Endodermal cell (in vitro differentiated cells): ENCODE results near the gene ZBTB39. TPM values are rescaled to one million over a fixed set of nuclear protein-coding genes. Genes with fewer than 3 reads are reported as not detected.

Source experiments
- DNase-seq: peaks from one replicate; pipeline ENCODE4 v3.0.0-alpha.2; 2017
- H3K27ac ChIP-seq: 2 replicates; pipeline ENCODE4 v1.5.1; 2013; ENCODE audit warnings: mild to moderate bottlenecking, low read depth, low read length, moderate library complexity
- H3K27me3 ChIP-seq: 2 replicates; pipeline ENCODE4 v1.6.1; 2013; ENCODE audit warnings: mild to moderate bottlenecking, low read length, moderate library complexity; ENCODE audit not compliant: insufficient read depth, control insufficient read depth, poor library complexity, severe bottlenecking
- H3K36me3 ChIP-seq: 2 replicates; pipeline ENCODE4 v1.7.0; 2013; ENCODE audit warnings: mild to moderate bottlenecking, low read length, moderate library complexity; ENCODE audit not compliant: control insufficient read depth, insufficient read depth
- H3K4me1 ChIP-seq: one replicate; pipeline ENCODE4 v1.7.0; 2013; ENCODE audit warnings: low read length; ENCODE audit not compliant: control insufficient read depth, insufficient read depth
- H3K4me3 ChIP-seq: 2 replicates; pipeline ENCODE4 v1.5.1; 2013; ENCODE audit warnings: mild to moderate bottlenecking, low read length, moderate library complexity
- H3K9ac ChIP-seq: 2 replicates; pipeline ENCODE4 v1.6.1; 2013; ENCODE audit warnings: mild to moderate bottlenecking, low read length, moderate library complexity; ENCODE audit not compliant: poor library complexity, severe bottlenecking; ENCODE audit errors: extremely low read depth
- H3K9me3 ChIP-seq: 2 replicates; pipeline ENCODE4 v1.6.1; 2013; ENCODE audit warnings: mild to moderate bottlenecking, low read length, moderate library complexity; ENCODE audit not compliant: control insufficient read depth
- H3K27ac Mint-ChIP-seq: 2 replicates; pipeline ENCODE4 v1.8.0; 2020; ENCODE audit warnings: mixed read lengths
- H3K27me3 Mint-ChIP-seq: 2 replicates; pipeline ENCODE4 v1.8.0; 2021; ENCODE audit warnings: mild to moderate bottlenecking, mixed read lengths; ENCODE audit not compliant: insufficient read depth
- H3K36me3 Mint-ChIP-seq: 2 replicates; pipeline ENCODE4 v1.8.0; 2020; ENCODE audit warnings: low read depth, mixed read lengths
- H3K4me1 Mint-ChIP-seq: 2 replicates; pipeline ENCODE4 v1.8.0; 2020; ENCODE audit warnings: mixed read lengths
- H3K4me3 Mint-ChIP-seq: 2 replicates; pipeline ENCODE4 v1.8.0; 2020; ENCODE audit warnings: mild to moderate bottlenecking, moderate library complexity, mixed read lengths
- H3K9me3 Mint-ChIP-seq: 2 replicates; pipeline ENCODE4 v1.8.0; 2020; ENCODE audit warnings: mild to moderate bottlenecking, mixed read lengths
- WGBS, 2 experiments: methylation state at CpG; one replicate each; pipeline versions ENCODE4 v1.1.5 to v1.1.7; 2013; ENCODE audit warnings: missing lambda C conversion rate in 2 of 2, mixed read lengths in 1 of 2; ENCODE audit not compliant: insufficient coverage in 1 of 2, insufficient read length in 1 of 2; 5-methylcytosine and 5-hydroxymethylcytosine counted together
- total RNA-seq, 2 donors: library from RNA; stranded (reverse); fragmentation: NEBNext Ultra II Directional in 1 of 2; extraction: Animal tissue kit (Norgen Biotek cat#: 25700) in 1 of 2; gene quantifications; 2 replicates in 1 of 2; 3 replicates in 1 of 2; pipeline ENCODE4 v1.2.1, GENCODE V29; 2021
- TF ChIP-seq, protein P1 (sequence below): fragments of 200-600 bp; sonication (generic); conservative IDR thresholded peaks from 2 replicates; pipeline ENCODE4 v1.5.0; 2021; ENCODE audit warnings: antibody characterized with exemption, mild to moderate bottlenecking

Gene ZBTB39
- total RNA-seq, 2 donors from 2014 or later, result 22.1 to 25.7 TPM

DNA sequence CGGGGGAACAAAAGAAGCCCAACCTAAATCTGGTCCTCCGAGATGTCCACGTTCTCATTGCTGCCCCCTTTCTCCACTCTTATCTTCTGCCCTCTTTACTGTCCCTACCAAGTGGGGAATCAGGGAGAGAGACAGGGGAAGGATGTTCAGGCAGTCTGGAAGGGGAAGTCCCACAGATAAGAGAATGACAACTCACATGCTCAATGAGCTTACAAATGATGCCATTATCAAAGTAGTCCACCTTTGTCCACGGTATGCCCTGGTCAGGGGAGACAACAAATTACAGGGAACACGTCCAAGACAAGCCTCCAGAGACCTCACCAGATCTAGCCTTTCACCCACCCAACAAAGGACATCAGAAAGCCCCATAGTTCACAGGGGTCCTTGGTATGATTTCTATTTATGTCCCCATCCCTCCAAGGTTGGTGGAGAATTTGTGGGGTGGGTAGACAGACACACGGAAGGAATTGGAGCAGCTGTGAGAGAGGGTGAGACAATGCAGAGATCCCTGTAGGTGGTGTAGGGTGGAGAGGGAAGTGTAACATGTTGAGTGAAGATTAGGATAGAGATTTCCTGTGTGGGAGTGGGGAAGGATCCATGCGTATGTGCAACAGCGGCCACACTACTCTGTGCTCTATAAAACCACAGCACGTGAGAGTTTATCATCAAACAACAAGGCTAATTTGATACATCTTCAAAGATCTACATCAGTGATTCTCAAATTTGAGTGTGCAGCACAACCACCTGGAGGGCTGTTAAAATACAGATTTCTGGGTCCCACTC is 32.9 kb upstream of the ZBTB39 start:
- TF ChIP-seq, protein P1, sequence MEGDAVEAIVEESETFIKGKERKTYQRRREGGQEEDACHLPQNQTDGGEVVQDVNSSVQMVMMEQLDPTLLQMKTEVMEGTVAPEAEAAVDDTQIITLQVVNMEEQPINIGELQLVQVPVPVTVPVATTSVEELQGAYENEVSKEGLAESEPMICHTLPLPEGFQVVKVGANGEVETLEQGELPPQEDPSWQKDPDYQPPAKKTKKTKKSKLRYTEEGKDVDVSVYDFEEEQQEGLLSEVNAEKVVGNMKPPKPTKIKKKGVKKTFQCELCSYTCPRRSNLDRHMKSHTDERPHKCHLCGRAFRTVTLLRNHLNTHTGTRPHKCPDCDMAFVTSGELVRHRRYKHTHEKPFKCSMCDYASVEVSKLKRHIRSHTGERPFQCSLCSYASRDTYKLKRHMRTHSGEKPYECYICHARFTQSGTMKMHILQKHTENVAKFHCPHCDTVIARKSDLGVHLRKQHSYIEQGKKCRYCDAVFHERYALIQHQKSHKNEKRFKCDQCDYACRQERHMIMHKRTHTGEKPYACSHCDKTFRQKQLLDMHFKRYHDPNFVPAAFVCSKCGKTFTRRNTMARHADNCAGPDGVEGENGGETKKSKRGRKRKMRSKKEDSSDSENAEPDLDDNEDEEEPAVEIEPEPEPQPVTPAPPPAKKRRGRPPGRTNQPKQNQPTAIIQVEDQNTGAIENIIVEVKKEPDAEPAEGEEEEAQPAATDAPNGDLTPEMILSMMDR, result no peak
- H3K9me3 ChIP-seq, result no peaks in the 10 kb centered on the region
- peaks cover 16% of the 10 kb centered on the region for H3K27me3 Mint-ChIP-seq
- H3K4me1 Mint-ChIP-seq, result peaks cover 5% of the 10 kb centered on the region
- no peaks in the 10 kb centered on the region for H3K9me3 Mint-ChIP-seq
- no peaks in the 10 kb centered on the region for H3K4me1 ChIP-seq
- no peaks in the 10 kb centered on the region for H3K36me3 Mint-ChIP-seq
- H3K27ac Mint-ChIP-seq, result no peak overlapping the region
- H3K9ac ChIP-seq, result no peak overlapping the region
- peaks cover 16% of the 10 kb centered on the region for H3K27me3 ChIP-seq
- no peak overlapping the region for H3K4me3 ChIP-seq
- DNase-seq, result no peak
- H3K27ac ChIP-seq, result no peak overlapping the region
- WGBS, 2 experiments, result 97 to 100% methylated on average over 1 to 9 of the region's 9 CpGs
- no peak overlapping the region for H3K4me3 Mint-ChIP-seq
- H3K36me3 ChIP-seq, result no peaks in the 10 kb centered on the region

DNA sequence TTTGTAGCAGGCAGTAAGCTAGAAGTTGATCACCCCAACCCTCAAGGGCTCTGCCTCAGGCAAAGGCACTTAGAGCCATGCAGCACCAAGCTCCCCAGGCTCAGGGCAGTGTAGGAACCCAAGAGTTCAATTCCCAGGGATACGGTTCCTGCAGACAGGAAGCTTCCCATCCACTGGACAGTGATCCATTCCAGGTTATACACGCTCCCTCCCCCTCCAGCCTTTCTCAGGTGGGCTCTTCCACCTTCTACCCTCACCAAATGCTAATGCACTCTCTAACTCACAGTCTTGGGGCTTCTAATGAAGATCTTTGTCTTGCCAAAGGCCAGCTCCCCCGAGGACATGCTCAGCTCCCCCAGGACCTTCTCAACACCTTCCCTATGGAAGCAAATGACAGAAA is 30.9 kb upstream of the ZBTB39 start:
- Mint-ChIP-seq H3K27ac (no peak overlapping the region), H3K9me3 (no peaks in the 10 kb centered on the region)
- peak; percentile 39 for DNase-seq

DNA sequence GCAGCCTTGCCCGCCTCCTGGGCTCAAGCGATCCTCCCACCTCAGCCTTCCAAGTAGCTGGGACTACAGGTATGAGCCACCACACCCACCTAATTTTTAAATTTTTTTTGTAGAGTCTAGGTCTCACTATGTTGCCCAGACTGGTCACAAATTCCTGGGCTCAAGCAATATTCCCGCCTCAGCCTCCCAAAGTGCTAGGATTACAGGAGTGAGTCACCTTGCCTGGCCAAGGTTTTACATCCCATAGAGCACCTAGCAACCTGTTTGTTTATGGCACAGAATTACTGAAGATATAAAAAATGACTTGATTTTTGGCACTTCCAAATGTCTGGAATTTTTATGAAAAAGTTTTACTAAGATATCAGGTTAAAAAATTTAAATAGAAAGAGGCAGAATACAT is 27.1 kb upstream of the ZBTB39 start:
- no peaks in the 10 kb centered on the region for H3K9me3 Mint-ChIP-seq
- no peaks in the 10 kb centered on the region for H3K27me3 ChIP-seq
- H3K27ac ChIP-seq, result no peak overlapping the region
- H3K36me3 ChIP-seq, result no peaks in the 10 kb centered on the region
- TF ChIP-seq, protein P1, result no peak
- no peaks in the 10 kb centered on the region for H3K4me1 ChIP-seq
- H3K4me3 ChIP-seq, result no peak overlapping the region
- no peak overlapping the region for H3K4me3 Mint-ChIP-seq
- no peak overlapping the region for H3K9ac ChIP-seq
- H3K27ac Mint-ChIP-seq, result no peak overlapping the region
- no peaks in the 10 kb centered on the region for H3K9me3 ChIP-seq
- peaks cover 2% of the 10 kb centered on the region for H3K27me3 Mint-ChIP-seq
- no peaks in the 10 kb centered on the region for H3K4me1 Mint-ChIP-seq
- H3K36me3 Mint-ChIP-seq, result no peaks in the 10 kb centered on the region
- peak; percentile 38 for DNase-seq
- 89 to 90% methylated on average over 1 to 3 of the region's 3 CpGs for WGBS, 2 experiments

More for the DNA sequence above, 30.9 kb upstream of the ZBTB39 start:
- no peak overlapping the region for H3K4me3 Mint-ChIP-seq
- WGBS, 2 experiments, result 79% methylated on average over 3 of the region's 3 CpGs
- H3K9me3 ChIP-seq, result no peaks in the 10 kb centered on the region
- H3K27me3 Mint-ChIP-seq, result peaks cover 10% of the 10 kb centered on the region
- H3K27ac ChIP-seq, result no peak overlapping the region
- no peaks in the 10 kb centered on the region for H3K36me3 ChIP-seq
- no peak overlapping the region for H3K4me3 ChIP-seq
- no peaks in the 10 kb centered on the region for H3K27me3 ChIP-seq
- H3K4me1 ChIP-seq, result no peaks in the 10 kb centered on the region
- no peaks in the 10 kb centered on the region for H3K36me3 Mint-ChIP-seq
- peaks cover 5% of the 10 kb centered on the region for H3K4me1 Mint-ChIP-seq
- TF ChIP-seq, protein P1, result no peak
- H3K9ac ChIP-seq, result no peak overlapping the region
